ENCODE results near the gene TRIM61. TPM values are rescaled to one million over a fixed set of nuclear protein-coding genes. Genes with fewer than 3 reads are reported as not detected.
"Not testable (repeated sequence)": the region's sequence is repeated elsewhere in the genome, so short reads cannot be mapped to it uniquely, and the experiment has no call there.

Gene TRIM61
- total RNA-seq, 1 experiment from 2014 or later, result 0.26 TPM

DNA sequence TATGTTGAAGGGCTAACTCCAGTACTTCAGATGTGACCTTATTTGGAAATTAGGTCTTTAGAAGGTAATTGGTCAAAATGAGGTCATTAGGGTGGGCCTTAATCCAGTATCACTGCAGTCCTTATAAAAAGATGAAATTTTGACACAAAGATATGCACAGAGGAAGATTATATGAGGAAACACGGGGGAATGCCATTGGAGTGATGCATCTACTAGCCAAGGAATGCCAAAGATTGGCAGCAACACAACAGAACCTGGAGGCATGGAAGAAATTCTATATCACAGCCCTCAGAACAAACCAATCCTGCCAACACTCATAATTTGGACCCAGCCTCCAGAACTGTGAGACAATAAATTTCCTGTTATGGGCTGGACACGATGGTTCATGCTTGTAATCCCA is 17.6 kb downstream of the TRIM61 start:
- Mint-ChIP-seq H3K36me3 (ENCODE audit: insufficient read depth, unreplicated experiment) (peaks cover 13% of the 10 kb centered on the region), H3K4me1 (ENCODE audit: insufficient read depth, unreplicated experiment) (peaks cover 32% of the 10 kb centered on the region), H3K27ac (ENCODE audit: low read depth, unreplicated experiment) (peak overlapping the region; percentile 95), H3K4me3 (ENCODE audit: unreplicated experiment) (peak overlapping the region; percentile 98), H3K27me3 (ENCODE audit: insufficient read depth, unreplicated experiment) (no peaks in the 10 kb centered on the region), H3K9me3 (ENCODE audit: unreplicated experiment) (no peaks in the 10 kb centered on the region)
- no TSS peak for BruUV-seq (replicated peaks)
- ChIA-PET CTCF (no interaction called here), POLR2A (no interaction called here)
- DNase-seq (ENCODE audit: unreplicated experiment), result peak; percentile 95
- intact Hi-C loops (cut with micrococcal nuclease), result loop anchor here (5.0 kb wide), 1 partner anchor 37 kb away; no protein-coding TSS in a partner anchor
- TF ChIP-seq, protein P1, sequence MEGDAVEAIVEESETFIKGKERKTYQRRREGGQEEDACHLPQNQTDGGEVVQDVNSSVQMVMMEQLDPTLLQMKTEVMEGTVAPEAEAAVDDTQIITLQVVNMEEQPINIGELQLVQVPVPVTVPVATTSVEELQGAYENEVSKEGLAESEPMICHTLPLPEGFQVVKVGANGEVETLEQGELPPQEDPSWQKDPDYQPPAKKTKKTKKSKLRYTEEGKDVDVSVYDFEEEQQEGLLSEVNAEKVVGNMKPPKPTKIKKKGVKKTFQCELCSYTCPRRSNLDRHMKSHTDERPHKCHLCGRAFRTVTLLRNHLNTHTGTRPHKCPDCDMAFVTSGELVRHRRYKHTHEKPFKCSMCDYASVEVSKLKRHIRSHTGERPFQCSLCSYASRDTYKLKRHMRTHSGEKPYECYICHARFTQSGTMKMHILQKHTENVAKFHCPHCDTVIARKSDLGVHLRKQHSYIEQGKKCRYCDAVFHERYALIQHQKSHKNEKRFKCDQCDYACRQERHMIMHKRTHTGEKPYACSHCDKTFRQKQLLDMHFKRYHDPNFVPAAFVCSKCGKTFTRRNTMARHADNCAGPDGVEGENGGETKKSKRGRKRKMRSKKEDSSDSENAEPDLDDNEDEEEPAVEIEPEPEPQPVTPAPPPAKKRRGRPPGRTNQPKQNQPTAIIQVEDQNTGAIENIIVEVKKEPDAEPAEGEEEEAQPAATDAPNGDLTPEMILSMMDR (IDR thresholded peaks at IDR 0.05; ENCODE audit: unreplicated experiment), result no peak

DNA sequence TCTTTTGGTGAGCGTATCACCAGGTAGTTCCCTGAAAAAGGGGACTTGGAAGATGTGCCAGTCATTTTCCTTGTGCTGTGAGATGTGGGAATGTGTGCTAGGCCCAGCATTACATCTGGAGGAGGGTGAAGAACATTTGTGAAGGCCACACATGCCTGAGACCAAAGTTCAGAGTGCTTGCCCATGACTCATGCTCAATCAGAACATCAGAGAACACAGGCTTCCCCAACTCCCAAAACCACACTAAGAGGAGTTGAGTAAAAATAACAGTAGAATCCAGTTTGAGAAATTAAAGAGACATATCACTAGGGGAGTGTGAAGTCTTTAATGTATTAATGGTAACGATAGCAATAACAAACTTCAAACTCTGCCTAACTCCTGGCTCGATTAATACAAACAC is 18.0 kb downstream of the TRIM61 start:
- intact Hi-C loops (cut with micrococcal nuclease), result loop anchor here (5.0 kb wide), 1 partner anchor 38 kb away; no protein-coding TSS in a partner anchor
- H3K4me1 Mint-ChIP-seq (ENCODE audit: insufficient read depth, unreplicated experiment), result peaks cover 32% of the 10 kb centered on the region
- peak; percentile 87 for DNase-seq (ENCODE audit: unreplicated experiment)
- BruUV-seq (replicated peaks); CTCF ChIA-PET; H3K9me3 Mint-ChIP-seq (ENCODE audit: unreplicated experiment); POLR2A ChIA-PET; H3K27me3 Mint-ChIP-seq (ENCODE audit: insufficient read depth, unreplicated experiment): not testable (repeated sequence)
- peak overlapping the region; percentile 95 for H3K27ac Mint-ChIP-seq (ENCODE audit: low read depth, unreplicated experiment)
- H3K4me3 Mint-ChIP-seq (ENCODE audit: unreplicated experiment), result peak overlapping the region; percentile 98
- peaks cover 11% of the 10 kb centered on the region for H3K36me3 Mint-ChIP-seq (ENCODE audit: insufficient read depth, unreplicated experiment)

DNA sequence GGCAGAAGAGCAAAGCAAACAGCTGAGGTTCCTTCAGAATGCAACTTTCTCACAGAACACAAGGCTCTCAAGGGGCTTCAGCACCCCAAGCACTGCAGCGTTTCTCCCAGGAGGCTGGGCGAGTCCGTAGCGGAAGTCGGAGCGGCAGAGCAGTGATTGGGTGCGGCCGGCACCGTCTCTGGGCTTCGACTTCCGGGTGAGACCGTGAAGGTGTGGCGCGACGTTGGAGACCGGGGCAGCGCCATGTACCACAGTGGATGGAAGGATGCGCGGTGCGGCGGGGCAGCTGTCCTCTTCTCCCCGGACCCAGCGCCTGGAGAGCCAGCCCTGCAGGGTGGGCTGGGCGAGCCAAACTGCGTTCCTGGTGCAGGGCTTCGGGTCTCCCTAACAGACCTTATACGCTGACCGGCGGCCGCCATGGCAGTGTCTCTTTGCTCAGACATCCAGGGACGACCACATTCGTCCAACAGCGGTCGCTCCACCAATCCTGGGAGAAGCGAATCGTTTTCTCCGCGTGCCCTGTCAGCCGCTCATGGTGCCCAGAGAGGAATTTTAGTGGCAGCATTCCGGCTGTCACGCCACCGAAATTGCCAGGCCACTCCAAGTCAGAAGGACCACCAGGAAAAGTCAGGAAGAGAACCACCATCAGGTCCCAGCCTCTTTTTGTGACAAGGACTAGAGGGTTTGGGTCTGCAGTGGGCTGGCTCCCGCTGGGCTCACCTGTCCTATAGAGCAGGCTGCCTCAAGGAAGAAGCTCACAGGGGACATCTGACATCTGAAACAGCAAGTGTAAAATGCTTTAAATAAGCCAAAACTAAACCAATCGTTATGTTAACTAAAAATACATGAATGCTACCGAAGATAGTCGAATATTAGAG is 20.5 kb downstream of the TRIM61 start:
- ChIA-PET CTCF (interaction anchor here (0.6 to 2.3 kb wide), 10 partner anchors 12 to 288 kb away, joined by 3 to 7 read pairs (median 3); no protein-coding TSS in a partner anchor), POLR2A (interaction anchor here (0.6 to 2.3 kb wide), 11 partner anchors 10 to 1463 kb away, joined by 3 to 8 read pairs (median 4); partner anchors contain the start of genes TMEM192 and TRIM61)
- Mint-ChIP-seq H3K27ac (ENCODE audit: low read depth, unreplicated experiment) (peak overlapping the region; percentile 95), H3K27me3 (ENCODE audit: insufficient read depth, unreplicated experiment) (no peaks in the 10 kb centered on the region), H3K4me3 (ENCODE audit: unreplicated experiment) (peak overlapping the region; percentile 98), H3K36me3 (ENCODE audit: insufficient read depth, unreplicated experiment) (peaks cover 4% of the 10 kb centered on the region), H3K9me3 (ENCODE audit: unreplicated experiment) (no peaks in the 10 kb centered on the region), H3K4me1 (ENCODE audit: insufficient read depth, unreplicated experiment) (peaks cover 32% of the 10 kb centered on the region)
- TF ChIP-seq, protein P1 (IDR thresholded peaks at IDR 0.05; ENCODE audit: unreplicated experiment), result no peak
- peak; percentile 90 for DNase-seq (ENCODE audit: unreplicated experiment)
- intact Hi-C loops (cut with micrococcal nuclease), result loop anchor here (5.0 kb wide), 1 partner anchor 40 kb away; no protein-coding TSS in a partner anchor
- TSS peak; percentile 50 for BruUV-seq (replicated peaks)

DNA sequence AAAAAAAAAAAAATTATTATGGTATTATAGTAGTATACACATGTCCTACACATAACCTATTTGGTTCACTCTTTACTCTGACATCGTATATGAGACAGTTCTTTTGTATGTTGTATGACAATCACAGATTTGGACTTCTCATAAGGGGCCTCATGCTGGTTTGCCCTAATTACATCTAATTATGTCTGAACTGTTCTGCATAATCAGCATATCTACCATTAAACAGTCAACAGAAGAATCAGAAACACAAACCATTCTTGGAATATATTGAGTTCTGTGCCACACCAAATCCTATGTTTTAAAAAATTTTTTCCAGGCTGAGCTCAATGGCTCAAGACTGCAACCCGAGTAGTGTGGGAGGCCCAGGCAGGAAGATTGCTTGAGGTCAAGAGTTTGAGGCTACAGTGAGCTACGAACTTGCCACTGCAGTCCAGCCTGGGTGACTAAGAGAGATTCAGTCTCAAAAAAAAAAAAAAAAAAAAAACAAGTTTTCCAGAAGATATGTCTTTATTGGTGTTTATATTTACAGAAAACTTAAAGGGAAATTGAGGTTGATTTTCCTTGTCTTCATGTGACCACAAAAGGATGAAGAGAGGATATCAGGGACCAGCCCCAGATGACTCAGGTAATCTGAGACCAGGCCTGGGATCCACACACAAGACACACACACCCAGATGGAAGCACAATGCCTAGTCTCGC is 22.2 kb downstream of the TRIM61 start:
- ChIA-PET POLR2A (interaction anchor here (0.7 to 2.3 kb wide), 5 partner anchors 8 to 1214 kb away, joined by 3 to 8 read pairs (median 3); partner anchors contain the start of gene TMEM192), CTCF (interaction anchor here (0.6 to 2.3 kb wide), 5 partner anchors 17 to 206 kb away, joined by 3 to 7 read pairs (median 4); no protein-coding TSS in a partner anchor)
- H3K36me3 Mint-ChIP-seq (ENCODE audit: insufficient read depth, unreplicated experiment), result no peaks in the 10 kb centered on the region
- H3K27ac Mint-ChIP-seq (ENCODE audit: low read depth, unreplicated experiment), result peak overlapping the region; percentile 95
- DNase-seq (ENCODE audit: unreplicated experiment), result no peak
- TF ChIP-seq, protein P1 (IDR thresholded peaks at IDR 0.05; ENCODE audit: unreplicated experiment), result no peak
- intact Hi-C loops (cut with micrococcal nuclease), result loop anchor here (5.0 kb wide), 1 partner anchor 42 kb away; no protein-coding TSS in a partner anchor
- peaks cover 32% of the 10 kb centered on the region for H3K4me1 Mint-ChIP-seq (ENCODE audit: insufficient read depth, unreplicated experiment)
- BruUV-seq (replicated peaks), result no TSS peak
- peak overlapping the region; percentile 98 for H3K4me3 Mint-ChIP-seq (ENCODE audit: unreplicated experiment)
- no peaks in the 10 kb centered on the region for H3K27me3 Mint-ChIP-seq (ENCODE audit: insufficient read depth, unreplicated experiment)
- H3K9me3 Mint-ChIP-seq (ENCODE audit: unreplicated experiment), result no peaks in the 10 kb centered on the region

Data from MCF 10A (cell line).